Epidermal melanocyte (primary cell): ENCODE measurements around the gene PRDM16.
"Not testable (repeated sequence)": the region's sequence is repeated elsewhere in the genome, so short reads cannot be mapped to it uniquely, and the experiment has no call there.

Experiments used
- DNase-seq: peaks from one replicate; pipeline ENCODE4 v3.0.0; 2011; ENCODE audit warnings: low spot score; ENCODE audit not compliant: insufficient read length

The PRDM16 gene

GRCh38 chr1:3226191-3226590 is 157.2 kb downstream of the PRDM16 start:
- DNase-seq = no peak

- DNase-seq = no peak
Observed at GRCh38 chr1:3226701-3227350, 157.8 kb downstream of the PRDM16 start.

GRCh38 chr1:3227351-3227704 is 158.3 kb downstream of the PRDM16 start:
- DNase-seq = no peak

DNA sequence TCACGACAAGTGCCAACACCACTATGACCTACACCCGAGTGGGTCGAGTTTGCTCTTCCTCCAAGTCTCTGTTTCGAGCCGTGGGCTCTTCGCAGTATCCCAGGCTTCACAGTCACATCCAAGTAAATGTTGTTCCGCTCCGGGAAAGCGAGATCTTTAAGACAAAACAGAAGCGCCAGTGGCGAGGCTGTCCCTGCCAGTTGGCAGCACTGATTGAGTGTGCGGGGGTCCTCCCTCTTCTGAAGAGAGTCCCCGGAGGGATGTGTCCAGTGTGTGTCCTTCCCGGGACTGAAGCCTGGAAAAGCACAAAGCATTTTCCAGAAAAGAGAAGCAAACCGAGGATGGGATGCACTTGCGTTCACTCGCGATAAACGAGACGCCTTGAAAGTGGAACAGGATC is 158.9 kb downstream of the PRDM16 start:
- DNase-seq = no peak

- no peak for DNase-seq
Observed at GRCh38 chr1:3229081-3229725, 160.2 kb downstream of the PRDM16 start.

DNA sequence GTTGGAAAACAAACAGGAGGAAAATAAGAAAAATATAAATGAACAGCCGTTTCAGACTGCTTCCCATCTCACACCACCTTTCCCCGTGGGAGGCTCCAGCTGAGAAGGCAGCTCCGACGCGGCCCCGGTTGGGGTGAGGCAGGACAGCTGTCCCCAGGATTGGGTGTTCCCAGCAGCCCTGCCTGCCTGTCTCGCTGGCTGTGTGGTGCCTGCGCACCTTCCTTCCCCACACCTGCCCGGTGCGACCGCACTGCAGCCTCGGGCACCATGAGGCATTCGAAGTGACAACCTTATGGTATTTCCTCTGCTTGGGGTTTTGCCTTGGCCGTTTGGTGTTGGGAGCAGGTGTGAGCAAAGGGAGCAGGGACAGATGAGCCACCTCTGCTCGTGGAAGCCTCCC is 161.6 kb downstream of the PRDM16 start:
- DNase-seq = no peak

DNA sequence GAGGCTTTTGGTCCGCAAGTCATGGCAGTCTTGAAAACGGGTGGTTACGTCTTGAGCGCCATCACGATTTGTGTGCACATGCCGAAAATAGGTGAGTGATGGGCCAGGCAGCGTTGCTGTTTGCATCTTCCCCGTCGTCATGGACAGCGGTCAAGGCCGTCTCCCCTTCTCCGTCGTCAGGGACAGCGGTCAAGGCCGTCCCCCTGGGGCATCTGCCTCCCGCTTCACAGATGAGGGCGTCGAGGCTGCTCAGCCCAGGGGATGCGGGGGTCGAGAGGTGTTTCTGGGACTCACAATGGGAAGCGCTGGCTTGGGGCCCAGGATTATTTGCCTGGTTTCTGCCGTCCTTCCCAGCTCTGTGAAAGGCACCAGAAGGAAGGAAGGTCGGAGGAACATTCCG is 162.2 kb downstream of the PRDM16 start:
- no peak for DNase-seq

GRCh38 chr1:3231826-3232225 is 162.8 kb downstream of the PRDM16 start:
- no peak for DNase-seq

GRCh38 chr1:3233031-3233430 is 164.0 kb downstream of the PRDM16 start:
- DNase-seq = no peak

DNA sequence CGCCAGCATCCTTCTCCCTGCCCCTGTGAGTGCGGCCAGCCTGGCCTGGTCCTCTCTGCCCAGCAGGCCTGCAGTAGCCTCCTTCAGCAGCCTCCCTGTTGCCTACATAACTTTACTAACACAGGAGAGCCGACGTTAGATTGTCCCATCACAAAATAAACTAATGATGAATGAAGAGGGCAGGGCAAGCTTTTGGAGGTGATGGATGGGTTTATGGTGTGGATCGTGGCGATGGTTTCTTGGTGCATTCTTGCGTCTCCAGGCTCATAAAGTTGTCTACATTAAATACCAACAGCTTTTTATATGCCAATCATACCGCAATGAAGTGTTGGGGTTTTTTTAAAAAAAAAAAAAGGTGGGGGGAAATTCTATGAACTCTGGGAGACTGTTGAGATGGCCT is 164.5 kb downstream of the PRDM16 start:
- no peak for DNase-seq

DNA sequence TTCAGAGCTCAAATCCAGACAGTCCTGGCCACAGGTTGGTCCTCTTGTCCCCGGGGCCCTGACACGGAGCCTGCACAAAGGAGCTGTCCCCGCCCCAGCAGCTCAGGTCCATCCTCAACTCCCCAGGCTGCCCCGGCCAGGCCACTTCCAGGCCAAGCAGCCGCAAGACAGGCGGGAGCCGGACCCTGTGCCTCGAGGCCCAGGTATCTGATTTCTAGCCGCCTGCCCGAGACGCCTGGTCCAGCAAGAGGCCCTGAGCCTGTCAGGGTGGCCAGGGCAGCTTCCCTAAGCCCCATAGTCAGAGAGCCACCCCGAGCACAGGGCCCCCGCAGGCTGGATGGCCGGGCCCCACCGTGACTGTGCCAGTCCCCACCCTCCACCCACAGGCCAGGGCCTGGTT is 165.3 kb downstream of the PRDM16 start:
- DNase-seq = no peak

DNA sequence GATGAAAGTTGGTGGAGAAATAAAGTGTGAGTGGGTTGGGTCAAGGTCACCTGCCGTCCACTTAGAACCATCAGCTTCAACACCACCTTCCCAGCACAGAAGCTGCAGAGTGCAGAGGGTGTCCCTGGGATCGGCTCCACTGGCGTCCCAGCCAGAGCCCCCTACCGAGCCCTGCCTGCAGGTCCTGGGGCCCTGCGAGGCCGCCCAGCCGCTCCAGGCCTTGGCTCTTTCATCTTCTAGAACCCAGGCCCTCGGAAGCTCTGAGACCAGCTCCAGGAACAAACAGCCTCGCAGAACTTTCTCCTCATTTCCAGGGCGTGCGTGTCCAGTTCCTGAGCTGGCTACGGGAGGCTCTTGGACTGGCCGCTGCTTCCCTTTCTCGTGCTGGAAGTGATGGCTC is 166.0 kb downstream of the PRDM16 start:
- no peak for DNase-seq

DNA sequence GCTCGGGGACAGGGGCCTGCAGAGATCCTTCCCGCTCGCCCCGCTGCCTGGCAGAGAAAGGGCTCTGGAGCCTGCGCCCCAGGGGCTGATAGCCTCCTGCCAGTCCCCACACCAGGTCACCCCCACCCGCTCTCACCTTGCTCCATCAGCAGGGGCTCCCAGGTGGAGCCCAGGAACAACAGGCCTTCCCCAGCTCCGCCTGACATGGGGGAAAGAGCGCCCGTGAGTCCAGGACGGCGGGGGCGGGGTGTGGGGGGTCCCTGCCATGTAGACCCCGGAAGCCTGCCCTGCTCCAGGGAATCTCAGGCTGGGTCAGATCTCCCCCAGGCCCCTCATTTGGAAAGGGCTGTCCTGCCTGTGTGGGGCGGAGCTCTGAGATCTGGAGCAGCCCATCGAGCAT is 166.5 kb downstream of the PRDM16 start:
- DNase-seq = no peak

- DNase-seq = no peak
Observed at GRCh38 chr1:3236361-3236760, 167.4 kb downstream of the PRDM16 start.

DNA sequence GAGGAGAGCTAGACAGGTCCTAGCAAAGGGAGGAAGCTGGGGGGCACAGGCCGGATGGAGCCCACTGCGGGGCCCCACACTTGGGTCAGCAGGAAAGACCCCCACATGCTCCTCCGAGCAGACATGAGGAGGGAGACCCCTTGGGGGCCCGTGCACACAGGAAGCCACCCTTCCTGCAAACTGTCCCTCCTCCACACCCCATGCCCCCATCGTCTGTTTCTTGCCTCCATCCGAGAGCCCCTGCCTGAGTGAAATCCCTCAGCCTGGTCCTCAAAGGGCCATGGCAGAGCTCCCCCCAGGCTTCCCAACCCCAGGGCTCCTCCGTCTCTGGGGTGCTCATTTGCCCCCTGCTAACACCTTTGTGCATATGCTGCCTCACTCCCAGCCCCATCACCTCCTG is 168.0 kb downstream of the PRDM16 start:
- DNase-seq = no peak

GRCh38 chr1:3237570-3237969 is 168.6 kb downstream of the PRDM16 start:
- no peak for DNase-seq

GRCh38 chr1:3237994-3238702 is 169.1 kb downstream of the PRDM16 start:
- DNase-seq = no peak

- no peak for DNase-seq
Observed at GRCh38 chr1:3238703-3239278, 169.8 kb downstream of the PRDM16 start.

- DNase-seq = not testable (repeated sequence)
Observed at GRCh38 chr1:3239991-3240390, 171.0 kb downstream of the PRDM16 start.

DNA sequence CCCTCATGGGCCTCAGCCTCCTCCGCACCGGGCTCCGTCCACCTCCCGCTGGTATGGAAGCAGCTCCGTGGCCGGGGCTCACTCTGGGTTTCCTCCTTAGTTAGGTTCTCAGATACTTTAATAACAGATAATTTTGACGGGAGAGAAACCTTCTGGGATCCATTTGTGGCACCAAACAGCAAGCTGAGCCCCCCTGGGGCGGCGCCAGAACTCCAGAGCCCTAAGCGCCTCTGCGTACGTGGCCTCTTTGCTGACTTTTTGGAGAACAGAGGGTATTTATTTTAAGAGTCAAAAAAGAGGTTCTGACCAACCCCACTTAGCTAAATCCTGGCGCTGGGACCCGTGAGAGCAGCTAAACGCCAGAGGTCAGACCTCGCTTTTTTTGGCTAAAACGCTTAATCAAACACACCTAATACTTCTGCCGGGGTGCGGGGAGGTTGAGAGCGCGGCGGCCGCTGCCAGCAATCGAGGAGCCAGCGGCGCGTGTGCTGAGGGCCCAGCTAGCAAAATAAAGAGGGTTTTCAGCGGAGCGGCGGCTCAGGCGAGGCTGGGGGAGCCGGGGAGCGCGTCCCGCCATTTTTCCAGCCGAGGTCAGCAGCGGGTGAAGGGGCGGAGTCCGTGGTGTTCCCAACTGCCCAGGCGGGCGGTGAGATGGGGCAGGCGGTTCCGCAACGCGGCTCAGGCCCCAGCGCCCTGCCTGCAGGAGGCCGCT is 171.7 kb downstream of the PRDM16 start:
- no peak for DNase-seq

GRCh38 chr1:3241236-3241550 is 172.2 kb downstream of the PRDM16 start:
- no peak for DNase-seq
